AG04449 (cell line): ENCODE results near the gene ERVK3-1.

Experiments
- CTCF ChIA-PET: fragments of 350-600 bp; formaldehyde crosslinking; extraction: SDS; loops from one replicate; lab custom pipeline; 2021; ENCODE audit warnings: antibody characterized with exemption; lab: Yijun Ruan, JAX
- POLR2A ChIA-PET: fragments of 400-600, 350-600 bp; formaldehyde crosslinking; extraction: SDS; loops from one replicate; lab custom pipeline; 2020; ENCODE audit warnings: antibody characterized with exemption, inconsistent platforms; lab: Yijun Ruan, JAX
- DNase-seq: peaks from one replicate; pipeline ENCODE4 v3.0.0-alpha.2; 2010; ENCODE audit warnings: low read depth, low spot score
- H3K4me3 ChIP-seq: 2 replicates; pipeline ENCODE4 v1.5.1; 2011; ENCODE audit warnings: low read depth, mild to moderate bottlenecking, control low read depth, low read length
- CTCF ChIP-seq: IDR thresholded peaks from one replicate; pipeline ENCODE4 v1.5.1; 2011; ENCODE audit warnings: mild to moderate bottlenecking, moderate library complexity, low read length, control low read depth, inconsistent platforms; ENCODE audit not compliant: insufficient read depth; ENCODE audit errors: missing control alignments

ERVK3-1 gene

DNA sequence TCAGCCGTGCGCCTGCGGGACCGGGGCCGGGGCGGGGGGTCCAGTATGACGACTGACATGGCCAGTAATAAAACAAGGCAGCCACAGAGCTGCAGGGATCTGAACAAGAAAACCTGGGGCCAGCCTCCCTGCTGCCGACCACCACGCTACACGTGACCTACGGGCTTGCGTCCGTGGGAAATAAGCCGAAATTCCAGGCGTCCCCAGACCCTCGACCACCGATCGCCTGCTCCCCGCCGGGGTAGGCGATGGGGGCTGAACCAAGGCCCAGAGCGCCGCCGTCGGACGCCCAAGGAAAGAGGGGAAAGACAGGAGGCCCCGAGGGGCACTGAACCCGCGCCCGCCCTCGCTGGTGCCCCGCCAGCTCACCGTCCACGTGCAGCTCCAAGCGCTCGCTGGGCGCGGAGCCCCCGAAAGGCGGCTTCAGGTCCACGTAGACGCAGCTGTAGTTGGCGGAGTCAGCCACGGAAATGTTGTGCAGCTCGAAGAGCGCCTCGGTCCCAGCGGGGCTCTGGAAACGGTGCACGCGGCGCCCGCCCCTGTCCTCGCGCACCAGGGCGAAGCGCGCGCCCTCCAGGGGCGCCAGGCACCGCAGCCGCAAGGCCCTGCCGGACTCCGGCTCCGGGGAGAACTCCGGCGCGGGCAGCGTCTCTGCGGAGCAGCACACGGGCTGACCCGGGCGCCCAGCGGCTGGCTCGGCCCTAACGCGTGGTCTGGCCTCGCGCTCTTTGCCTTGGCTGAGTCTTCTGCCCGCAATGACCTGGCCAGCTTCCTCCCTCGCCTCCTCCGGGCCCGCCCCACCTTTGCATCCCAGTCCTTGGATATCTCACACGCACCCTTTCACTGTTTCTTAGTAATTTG lies 45.1 kb downstream of the ERVK3-1 start:
- CTCF ChIA-PET, result no interaction called here
- POLR2A ChIA-PET, result no interaction called here
- TF ChIP-seq CTCF, result no peak
- H3K4me3 ChIP-seq, result no peak overlapping the region
- no peak for DNase-seq

DNA sequence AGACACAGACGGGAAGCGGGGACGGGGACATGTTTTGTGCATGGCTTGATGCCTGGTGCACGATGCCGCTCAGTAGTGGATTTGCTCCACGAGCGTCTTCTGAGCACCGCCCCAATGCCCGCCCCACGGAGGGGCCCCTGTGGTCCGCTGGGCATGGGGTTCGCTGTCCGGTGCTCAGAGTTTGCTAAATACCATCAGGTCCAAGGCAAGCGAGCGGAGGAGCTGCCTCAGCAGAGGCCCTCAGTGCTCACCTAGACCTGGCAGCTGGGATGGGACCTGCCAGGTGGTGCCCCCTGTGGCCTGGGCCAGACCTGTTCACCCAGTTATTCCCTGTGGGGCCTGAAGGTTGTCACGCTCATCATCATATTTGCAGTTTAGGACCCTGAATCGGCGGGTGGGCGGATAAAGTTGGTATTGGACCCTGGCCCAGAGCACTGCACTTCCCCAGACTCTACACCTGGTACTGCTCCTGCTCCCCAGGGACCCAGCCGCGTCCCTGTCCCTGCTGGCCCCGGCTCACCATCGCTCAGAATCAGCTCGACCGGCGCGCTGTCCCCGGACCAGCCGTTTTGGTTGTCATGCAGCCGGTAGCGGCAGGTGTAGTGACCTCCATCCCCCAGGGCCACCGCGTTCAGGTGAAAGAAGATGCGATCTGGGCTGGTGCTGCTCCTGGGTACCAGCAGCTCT lies 45.8 kb downstream of the ERVK3-1 start:
- POLR2A ChIA-PET, result interaction anchor here (1.1 kb wide), 1 partner anchor 11 kb away, joined by 3 read pairs; the partner anchor contains the start of gene ZNF497
- TF ChIP-seq CTCF, result no peak
- DNase-seq, result no peak
- H3K4me3 ChIP-seq, result no peak overlapping the region
- CTCF ChIA-PET, result no interaction called here

- no peak for TF ChIP-seq CTCF
- ChIA-PET CTCF (no interaction called here), POLR2A (interaction anchor here (1.1 kb wide), 1 partner anchor 11 kb away, joined by 3 read pairs; the partner anchor contains the start of gene ZNF497)
- H3K4me3 ChIP-seq, result no peak overlapping the region
- no peak for DNase-seq
These were observed 46.3 kb downstream of the ERVK3-1 start for GRCh38 chr19:58351558-58351878.

DNA sequence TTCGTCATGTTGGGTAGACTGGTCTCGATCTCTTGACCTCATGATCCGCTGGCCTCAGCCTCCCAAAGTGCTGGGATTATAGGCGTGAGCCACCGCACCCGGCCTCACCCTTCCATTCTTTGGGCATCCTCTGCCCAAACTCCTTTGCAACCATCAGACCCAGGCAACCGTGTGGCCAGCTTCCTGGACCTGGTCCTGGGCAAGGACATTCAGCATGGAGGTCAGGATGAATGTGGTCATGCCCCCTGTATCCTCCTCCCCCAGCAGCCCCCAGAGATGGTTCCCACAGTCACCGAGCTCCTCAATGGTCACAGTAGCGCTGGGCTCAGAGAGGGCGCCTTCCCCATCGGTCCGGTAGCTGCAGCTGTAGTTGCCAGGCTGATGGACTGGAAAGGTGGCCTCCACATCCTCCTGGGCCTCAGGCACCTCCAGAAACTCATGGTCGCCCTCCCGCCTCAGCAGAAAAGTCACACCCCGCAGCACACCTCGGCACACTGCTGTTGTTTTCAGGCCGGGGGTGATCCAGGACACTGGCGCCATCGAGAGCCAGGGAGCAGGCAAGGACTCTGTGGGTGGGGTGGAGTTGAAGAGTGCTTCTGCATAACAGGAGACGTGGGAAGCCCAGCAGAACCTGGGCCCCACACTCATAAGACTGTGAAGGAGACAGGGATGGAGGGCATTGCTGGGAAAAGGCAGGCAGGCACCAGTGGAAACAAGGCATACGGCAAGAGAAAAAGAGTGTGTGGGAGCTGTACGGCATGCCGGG lies 47.0 kb downstream of the ERVK3-1 start:
- POLR2A ChIA-PET, result interaction anchor here (1.1 kb wide), 1 partner anchor 10 kb away, joined by 3 read pairs; the partner anchor contains the start of gene ZNF497
- no peak overlapping the region for H3K4me3 ChIP-seq
- no peak for DNase-seq
- TF ChIP-seq CTCF, result no peak
- CTCF ChIA-PET, result no interaction called here

GRCh38 chr19:58352760-58353671 lies 47.8 kb downstream of the ERVK3-1 start, which contains the start of gene A1BG:
Gene A1BG (minus strand): TSS chr19:58353492. CDS start chr19:58353437, 55 bp downstream.
- no peak for DNase-seq
- no peak within 1 kb of the TSS for H3K4me3 ChIP-seq
- ChIA-PET CTCF (no interaction called here), POLR2A (no interaction called here)
- no peak for TF ChIP-seq CTCF
